ENCODE data around the gene C1QL4.
"Not testable (repeated sequence)": the region's sequence is repeated elsewhere in the genome, so short reads cannot be mapped to it uniquely, and the experiment has no call there.

Gene C1QL4

GRCh38 chr12:49332891-49333371 is 4.1 kb downstream of the C1QL4 start:
- no peak for DNase-seq

DNA sequence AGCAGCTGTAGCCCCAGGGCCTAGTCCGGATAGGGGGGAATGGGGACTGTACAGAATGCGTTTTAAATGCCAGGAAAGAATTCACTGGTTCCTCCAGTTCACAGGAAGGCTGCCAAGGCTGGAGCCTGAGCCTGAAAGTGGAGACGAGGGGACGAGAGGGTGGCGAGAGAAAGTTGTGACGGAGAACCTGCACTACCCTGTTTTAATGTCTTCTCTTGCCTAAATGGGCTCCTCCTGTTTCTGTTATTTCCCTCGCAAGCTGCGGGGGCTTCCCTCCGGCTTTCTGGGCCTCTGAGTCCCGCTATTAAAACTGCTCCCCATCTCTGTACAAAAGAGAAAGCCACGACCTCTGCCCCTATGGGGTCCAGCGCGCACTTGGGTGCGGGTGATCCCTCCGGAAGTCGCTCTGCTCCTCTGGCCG is 4.5 kb downstream of the C1QL4 start:
- no peak for DNase-seq

GRCh38 chr12:49331380-49332222 is 5.4 kb downstream of the C1QL4 start:
- peak; percentile 71 for DNase-seq

DNA sequence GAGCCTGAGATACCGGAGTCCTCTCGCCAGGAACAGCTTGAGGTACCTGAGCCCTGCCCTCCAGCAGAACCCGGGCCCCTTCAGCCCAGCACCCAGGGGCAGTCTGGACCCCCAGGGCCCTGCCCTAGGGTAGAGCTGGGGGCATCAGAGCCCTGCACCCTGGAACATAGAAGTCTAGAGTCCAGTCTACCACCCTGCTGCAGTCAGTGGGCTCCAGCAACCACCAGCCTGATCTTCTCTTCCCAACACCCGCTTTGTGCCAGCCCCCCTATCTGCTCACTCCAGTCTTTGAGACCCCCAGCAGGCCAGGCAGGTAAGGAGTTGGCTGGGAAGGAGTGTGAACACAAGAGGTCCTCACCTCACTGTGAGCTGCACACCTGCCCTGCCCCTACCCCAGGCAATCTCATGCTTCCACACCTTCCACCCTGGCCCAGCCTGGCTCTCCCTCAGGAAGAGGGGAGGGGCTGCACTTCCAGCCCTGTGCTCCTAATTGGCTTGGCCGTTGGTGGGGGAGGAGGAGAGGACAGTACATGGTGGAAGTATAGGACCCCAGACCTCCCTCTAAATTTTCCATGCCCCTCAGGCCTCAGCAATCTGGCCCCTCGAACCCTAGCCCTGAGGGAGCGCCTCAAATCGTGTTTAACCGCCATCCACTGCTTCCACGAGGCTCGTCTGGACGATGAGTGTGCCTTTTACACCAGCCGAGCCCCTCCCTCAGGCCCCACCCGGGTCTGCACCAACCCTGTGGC is 6.2 kb downstream of the C1QL4 start:
- no peak for DNase-seq

DNA sequence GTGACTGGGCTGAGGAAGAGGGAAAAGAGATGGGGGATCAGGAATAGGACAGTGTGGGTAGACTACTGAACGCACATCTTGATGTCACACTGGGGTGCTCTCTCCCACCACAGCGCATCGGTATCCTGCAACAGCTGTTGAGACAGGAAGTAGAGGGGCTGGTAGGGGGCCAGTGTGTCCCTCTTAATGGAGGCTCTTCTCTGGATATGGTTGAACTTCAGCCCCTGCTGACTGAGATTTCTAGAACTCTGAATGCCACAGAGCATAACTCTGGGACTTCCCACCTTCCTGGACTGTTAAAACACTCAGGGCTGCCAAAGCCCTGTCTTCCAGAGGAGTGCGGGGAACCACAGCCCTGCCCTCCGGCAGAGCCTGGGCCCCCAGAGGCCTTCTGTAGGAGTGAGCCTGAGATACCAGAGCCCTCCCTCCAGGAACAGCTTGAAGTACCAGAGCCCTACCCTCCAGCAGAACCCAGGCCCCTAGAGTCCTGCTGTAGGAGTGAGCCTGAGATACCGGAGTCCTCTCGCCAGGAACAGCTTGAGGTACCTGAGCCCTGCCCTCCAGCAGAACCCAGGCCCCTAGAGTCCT is 6.9 kb downstream of the C1QL4 start:
- no peak for DNase-seq

GRCh38 chr12:49328816-49329215 is 8.2 kb downstream of the C1QL4 start:
- no peak for DNase-seq

GRCh38 chr12:49327887-49328286 is 9.1 kb downstream of the C1QL4 start:
- no peak for DNase-seq

DNA sequence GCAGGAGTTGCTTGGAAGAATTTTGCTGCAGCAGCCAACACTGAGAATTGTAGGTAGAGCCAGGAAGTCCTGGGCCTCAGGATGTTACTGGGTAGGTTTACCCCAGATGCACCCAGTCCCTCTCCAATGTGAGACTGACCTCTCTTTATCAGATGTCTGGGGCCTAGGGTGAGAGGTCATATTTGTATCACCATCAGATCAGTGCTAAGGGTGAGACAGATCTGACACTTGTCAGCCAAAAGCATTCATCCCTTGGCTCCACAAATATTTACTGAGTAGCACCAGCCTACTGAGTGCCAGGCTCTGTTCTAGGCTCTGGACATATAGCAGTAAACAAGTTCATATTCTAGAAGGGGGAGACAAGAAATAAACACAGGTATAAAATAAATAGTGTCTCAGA is 9.6 kb downstream of the C1QL4 start:
- no peak for DNase-seq

DNA sequence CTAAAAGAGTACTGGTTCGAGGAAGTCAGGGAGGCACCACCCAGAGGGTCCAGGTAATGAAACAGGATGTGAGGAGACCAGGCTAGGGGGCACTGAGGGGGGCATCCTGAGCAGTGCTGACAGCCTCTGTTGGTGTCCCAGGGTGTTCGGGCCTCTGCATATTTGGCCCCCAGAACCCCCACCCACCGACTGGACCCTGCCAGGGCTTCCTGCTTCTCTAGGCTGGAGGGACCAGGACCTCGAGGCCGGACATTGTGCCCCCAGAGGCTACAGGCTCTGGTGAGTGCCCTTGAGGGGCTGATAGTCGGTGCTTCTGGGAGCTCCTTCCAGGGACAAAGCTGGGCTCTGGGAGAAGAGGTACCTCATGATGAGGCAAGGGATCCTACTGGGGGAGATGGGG is 11.4 kb downstream of the C1QL4 start:
- DNase-seq, result no peak

DNA sequence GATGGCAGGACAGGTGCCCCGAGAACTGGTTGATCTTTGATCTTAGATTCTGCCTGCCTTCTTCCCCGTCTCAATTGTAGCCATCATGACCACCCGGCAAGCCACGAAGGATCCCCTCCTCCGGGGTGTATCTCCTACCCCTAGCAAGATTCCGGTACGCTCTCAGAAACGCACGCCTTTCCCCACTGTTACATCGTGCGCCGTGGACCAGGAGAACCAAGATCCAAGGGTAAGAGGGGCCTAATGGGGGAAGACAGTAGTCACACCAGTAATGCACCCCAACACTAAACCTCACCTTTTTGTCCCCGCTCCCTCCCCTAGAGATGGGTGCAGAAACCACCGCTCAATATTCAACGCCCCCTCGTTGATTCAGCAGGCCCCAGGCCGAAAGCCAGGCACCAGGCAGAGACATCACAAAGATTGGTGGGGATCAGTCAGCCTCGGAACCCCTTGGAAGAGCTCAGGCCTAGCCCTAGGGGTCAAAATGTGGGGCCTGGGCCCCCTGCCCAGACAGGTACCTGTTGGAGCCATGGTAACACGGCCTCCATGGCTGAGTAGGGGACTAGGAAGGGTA is 13.4 kb downstream of the C1QL4 start:
- DNase-seq, result no peak

- peak; percentile 99 for DNase-seq
Observed at GRCh38 chr12:49322708-49323523, 14.1 kb downstream of the C1QL4 start, which contains the start of gene TROAP. TSS of gene TROAP (plus strand) at chr12:49323255. CDS start at chr12:49323609, 354 bp downstream.

- DNase-seq, result no peak
Observed at GRCh38 chr12:49322367-49322707, 14.7 kb downstream of the C1QL4 start.

DNA sequence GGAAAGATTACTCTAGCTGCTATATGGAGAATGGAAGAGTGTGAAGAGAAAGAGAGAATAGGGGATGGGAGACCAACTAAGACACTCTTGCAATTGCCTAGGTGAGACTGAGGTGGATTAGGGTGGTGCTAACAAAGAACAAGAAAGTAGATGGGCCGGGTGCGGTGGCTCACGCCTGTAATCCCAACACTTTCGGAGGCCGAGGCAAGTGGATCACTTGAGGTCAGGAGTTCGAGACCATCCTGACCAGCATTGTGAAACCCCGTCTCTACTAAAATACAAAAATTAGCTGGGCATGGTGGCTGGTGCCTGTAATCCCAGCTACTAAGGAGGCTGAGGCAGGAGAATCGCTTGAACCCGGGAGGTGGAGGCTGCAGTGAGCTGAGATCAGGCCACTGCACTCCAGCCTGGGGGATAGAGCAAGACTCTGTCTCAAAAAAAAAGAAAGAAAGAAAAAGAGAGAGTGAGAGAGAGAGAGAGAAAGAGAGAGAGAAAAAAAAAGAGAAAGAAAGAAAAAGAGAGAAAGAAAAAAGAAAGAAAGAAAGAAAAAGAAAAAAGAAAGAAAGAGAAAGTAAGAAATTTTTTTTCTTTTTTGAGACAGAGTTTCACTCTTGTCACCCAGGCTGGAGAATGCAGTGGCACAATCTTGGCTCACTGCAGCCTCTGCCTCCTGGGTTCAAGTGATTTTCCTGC is 16.4 kb downstream of the C1QL4 start:
- DNase-seq, result not testable (repeated sequence)

DNA sequence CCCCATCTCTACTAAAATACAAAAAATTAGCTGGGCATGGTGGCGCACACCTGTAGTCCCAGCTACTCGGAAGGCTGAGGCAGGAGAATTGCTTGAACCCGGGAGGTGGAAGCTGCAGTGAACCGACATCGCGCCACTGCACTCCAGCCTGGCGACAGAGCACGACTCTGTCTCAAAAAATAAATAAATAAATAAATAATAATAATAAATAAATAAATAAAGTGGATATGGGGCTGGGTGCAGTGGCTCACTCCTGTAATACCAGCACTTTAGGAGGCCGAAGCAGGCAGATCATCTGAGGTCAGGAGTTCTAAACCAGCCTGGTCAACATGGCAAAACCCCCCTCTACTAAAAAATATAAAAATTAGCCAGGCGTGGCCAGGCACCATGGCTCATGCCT is 19.9 kb downstream of the C1QL4 start:
- DNase-seq, result not testable (repeated sequence)

DNA sequence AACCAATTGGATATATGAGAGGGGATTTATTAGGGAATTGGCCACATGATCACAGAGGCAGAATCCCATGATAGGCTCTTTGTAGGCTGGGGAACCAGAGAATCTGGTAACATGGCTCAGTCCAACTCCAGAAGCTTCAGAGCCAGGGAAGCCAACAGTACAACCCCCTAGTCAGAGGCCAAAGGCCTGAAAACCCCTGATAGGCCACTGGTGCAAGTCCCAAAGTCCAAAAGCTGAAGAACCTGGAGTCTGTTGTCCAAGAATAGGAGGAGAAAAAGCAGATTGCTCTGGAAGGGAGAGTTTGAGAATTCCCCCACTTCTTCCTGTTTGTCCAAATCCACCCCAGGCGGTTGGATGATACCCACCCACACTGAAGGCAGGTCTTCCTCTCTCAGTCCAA is 22.2 kb downstream of the C1QL4 start:
- no peak for DNase-seq

- not testable (repeated sequence) for DNase-seq
Observed at GRCh38 chr12:49310451-49311000, 26.5 kb downstream of the C1QL4 start.

GRCh38 chr12:49309386-49309785 is 27.6 kb downstream of the C1QL4 start:
- no peak for DNase-seq

- DNase-seq, result no peak
Observed at GRCh38 chr12:49305762-49306510, 31.1 kb downstream of the C1QL4 start.

GRCh38 chr12:49304161-49304560 is 32.8 kb downstream of the C1QL4 start:
- peak; percentile 34 for DNase-seq

DNA sequence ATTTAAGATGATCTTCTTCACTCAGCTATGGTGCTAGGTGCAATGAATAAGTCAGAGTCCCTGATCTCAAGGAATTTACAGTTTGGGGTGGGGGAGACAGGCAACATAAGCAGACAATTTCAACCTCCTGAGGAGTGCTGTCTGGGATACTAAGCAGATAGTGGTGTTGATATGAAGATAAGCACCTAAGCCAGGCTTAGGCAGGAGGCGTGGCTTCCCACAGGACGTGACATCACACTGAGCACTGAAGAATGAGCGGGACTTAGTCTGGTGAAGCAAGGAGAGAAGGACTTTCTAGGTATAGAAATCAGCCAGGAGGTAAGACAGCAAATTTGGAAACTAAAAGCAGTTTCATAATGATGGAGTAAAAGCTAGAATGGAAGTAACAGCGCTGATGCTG is 35.2 kb downstream of the C1QL4 start:
- DNase-seq, result no peak

DNA sequence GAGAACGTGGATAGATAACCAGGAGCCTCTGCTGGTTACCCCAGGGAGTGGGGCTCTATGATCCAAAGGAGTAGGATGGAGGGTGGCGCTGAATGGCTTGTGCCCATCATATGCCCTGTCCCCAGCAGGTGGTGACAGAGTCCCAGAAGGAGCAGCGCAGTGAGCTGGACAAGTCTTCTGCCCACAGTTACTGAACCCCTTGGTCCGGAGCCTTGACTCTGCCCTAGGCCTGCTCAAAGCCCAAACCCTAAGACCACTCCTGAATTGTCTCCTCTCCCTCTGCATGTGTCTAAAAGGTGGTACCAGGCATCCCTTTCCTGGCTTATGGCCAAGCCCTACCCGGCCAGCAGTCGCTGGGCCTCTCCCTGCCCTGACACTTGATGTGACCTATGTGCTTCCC is 38.8 kb downstream of the C1QL4 start:
- no peak for DNase-seq
